Panc1 (cell line): ENCODE results near the gene TEKT3. TPM values are rescaled to one million over a fixed set of nuclear protein-coding genes. Genes with fewer than 3 reads are reported as not detected.

ENCODE experiments used
- ATAC-seq: fragments of 200-7000 bp; cut with Tn5 transposase; 2 replicates; pipeline ENCODE4 v1.9.1; 2020; ENCODE audit warnings: mild to moderate bottlenecking, moderate library complexity
- BruUV-seq: library from RNA; stranded (reverse); fragments of 400-500 nt; replicated peaks from 2 replicates; lab custom pipeline; 2021; lab: Mats Ljungman, UMichigan
- CTCF ChIA-PET: fragments of 300-600 bp; sonication (Branson Sonifier 250); formaldehyde crosslinking; loops from one replicate; lab custom pipeline; 2022; ENCODE audit warnings: antibody characterized with exemption; lab: Charles Lee
- POLR2A ChIA-PET: fragments of 300-600 bp; sonication (Branson Sonifier 250); formaldehyde crosslinking; loops from one replicate; lab custom pipeline; 2022; ENCODE audit warnings: antibody characterized with exemption; lab: Charles Lee
- DNase-seq: peaks from one replicate; pipeline ENCODE4 v3.0.0-alpha.2; 2010; ENCODE audit warnings: low read depth, low spot score
- H3K27ac ChIP-seq: 2 replicates; pipeline ENCODE4 v1.5.1; 2011; ENCODE audit warnings: mild to moderate bottlenecking, low read length, inconsistent platforms
- H3K27me3 ChIP-seq: fragments of 200-500 bp; sonication (Bioruptor generic); 2 replicates; pipeline ENCODE4 v1.6.0; 2014; ENCODE audit warnings: low read length, inconsistent platforms; ENCODE audit not compliant: control insufficient read depth, insufficient read depth
- H3K36me3 ChIP-seq: fragments of 200-500 bp; sonication (Bioruptor generic); 2 replicates; pipeline ENCODE4 v1.5.1; 2014; ENCODE audit warnings: inconsistent platforms, mild to moderate bottlenecking, low read length, moderate library complexity; ENCODE audit not compliant: control insufficient read depth, insufficient read depth
- H3K4me1 ChIP-seq: 2 replicates; pipeline ENCODE4 v1.5.1; 2011; ENCODE audit warnings: inconsistent platforms, mild to moderate bottlenecking, low read length, moderate library complexity; ENCODE audit not compliant: control insufficient read depth, insufficient read depth
- H3K4me3 ChIP-seq, 2 experiments: 2 replicates each; pipeline ENCODE4 v1.5.1; 2011 to 2012; ENCODE audit warnings: low read depth in 2 of 2, low read length in 2 of 2, mild to moderate bottlenecking in 2 of 2, inconsistent platforms in 1 of 2, moderate library complexity in 1 of 2
- H3K9me3 ChIP-seq: fragments of 200-500 bp; sonication (Bioruptor generic); 2 replicates; pipeline ENCODE4 v1.5.1; 2014; ENCODE audit warnings: low read depth, mild to moderate bottlenecking, inconsistent platforms, low read length, moderate library complexity; ENCODE audit not compliant: control insufficient read depth, insufficient read depth
- POLR2AphosphoS5 ChIP-seq: IDR thresholded peaks from 2 replicates; pipeline ENCODE4 v1.6.1; 2012; ENCODE audit warnings: mild to moderate bottlenecking, low read depth, low read length, moderate library complexity
- SIN3A ChIP-seq: IDR thresholded peaks from 2 replicates; pipeline ENCODE4 v1.6.1; 2012; ENCODE audit warnings: low read depth, mild to moderate bottlenecking, low read length, moderate library complexity, borderline replicate concordance; ENCODE audit not compliant: insufficient read depth
- TCF7L2 ChIP-seq: IDR thresholded peaks from 2 replicates; pipeline ENCODE4 v1.6.1; 2011; ENCODE audit warnings: mild to moderate bottlenecking, low read depth, low read length, inconsistent platforms
- in situ Hi-C: cut with HindIII; loops from 2 replicates; pipeline ENCODE4 v1.10.0; 2016; ENCODE audit warnings: low sequenced_read_pairs, low pct_unique_long_range_greater_than_20kb
- intact Hi-C: fragments of 100-400 bp; cut with micrococcal nuclease; formaldehyde crosslinking; loops from one replicate; pipeline ENCODE4 v1.10.0; 2022; ENCODE audit not compliant: unreplicated experiment
- total RNA-seq: library from RNA; stranded (reverse); gene quantifications from one replicate; pipeline ENCODE4 v1.2.1, GENCODE V29; 2021; ENCODE audit not compliant: unreplicated experiment
- TF ChIP-seq, protein P1 (sequence below), 2 experiments: IDR thresholded peaks; 2 replicates each; pipeline ENCODE4 v1.6.1; 2011 to 2012; ENCODE audit warnings: low read depth in 2 of 2, control low read depth in 1 of 2, low read length in 1 of 2, mild to moderate bottlenecking in 1 of 2, moderate library complexity in 1 of 2; ENCODE audit not compliant: insufficient read depth in 1 of 2
- TF ChIP-seq, protein P2 (sequence below): fragments of 450-650 bp; IDR thresholded peaks from 2 replicates; pipeline ENCODE4 v1.5.1; 2017; ENCODE audit warnings: mild to moderate bottlenecking

TEKT3 gene
- total RNA-seq, 1 experiment from 2014 or later: not detected

DNA sequence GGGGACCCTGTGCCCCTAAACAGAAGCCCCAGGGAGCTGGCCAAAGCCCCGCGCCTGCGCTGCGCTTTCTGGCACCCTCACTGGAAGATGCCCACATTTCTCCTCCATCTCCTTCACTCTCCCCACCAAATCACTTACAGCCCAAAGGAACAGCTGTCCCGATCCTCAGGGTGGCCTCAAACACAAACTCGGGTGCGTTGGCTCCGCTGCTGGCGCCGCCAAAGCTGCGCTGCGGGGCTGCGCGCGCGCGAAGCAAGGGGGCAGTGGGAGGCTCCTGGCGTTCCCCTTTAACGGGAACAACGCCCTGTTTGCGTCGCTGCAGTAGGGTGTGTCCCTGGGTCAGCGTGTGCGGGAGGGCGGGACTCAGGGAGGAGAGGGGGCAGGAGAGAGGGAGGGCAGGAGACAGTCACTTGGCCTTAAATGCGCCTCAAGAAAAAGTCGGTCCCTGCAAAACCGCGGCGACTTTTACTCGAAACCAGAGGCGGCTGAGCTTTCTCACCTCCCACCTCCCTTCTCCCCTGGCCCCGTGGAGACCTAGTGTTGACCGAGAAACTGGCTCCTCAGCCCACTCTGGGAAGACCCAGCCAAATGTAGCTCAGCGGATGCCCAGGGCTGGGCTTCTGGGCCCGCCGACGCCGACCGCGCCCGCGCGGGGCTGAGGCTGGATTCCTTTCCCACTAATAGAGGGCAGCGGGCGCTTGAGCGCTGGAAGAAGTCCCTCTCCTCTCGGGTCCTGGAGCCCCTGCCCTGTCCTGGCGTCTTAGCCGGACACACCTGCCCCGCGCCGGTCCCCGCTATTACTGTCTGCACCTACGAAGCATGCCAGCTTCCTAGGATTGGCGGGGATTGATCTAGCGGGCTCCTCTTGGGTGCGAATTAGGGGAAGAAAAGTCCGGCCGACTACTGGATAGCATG lies 78.8 kb downstream of the TEKT3 start:
- in situ Hi-C loops: no loop called here
- Histone ChIP-seq H3K27me3 (peaks cover 8% of the 10 kb centered on the region), H3K9me3 (no peaks in the 10 kb centered on the region), H3K36me3 (no peaks in the 10 kb centered on the region; the same call in none of the 2 replicates), H3K4me1 (peaks cover 6% of the 10 kb centered on the region), H3K27ac (no peak overlapping the region), H3K4me3 (peak overlapping the region; percentile 56 to 68)
- ChIA-PET CTCF (interaction anchor here (0.6 to 1.1 kb wide), 2 partner anchors 240 to 1698 kb away, joined by 4 to 8 read pairs; no protein-coding TSS in a partner anchor), POLR2A (no interaction called here)
- peak; percentile 74 for ATAC-seq
- intact Hi-C loops: no loop called here
- peak; percentile 71 for DNase-seq
- BruUV-seq: no TSS peak
- TF ChIP-seq POLR2AphosphoS5 (no peak), SIN3A (no peak), TCF7L2 (no peak)
- TF ChIP-seq, protein P1, sequence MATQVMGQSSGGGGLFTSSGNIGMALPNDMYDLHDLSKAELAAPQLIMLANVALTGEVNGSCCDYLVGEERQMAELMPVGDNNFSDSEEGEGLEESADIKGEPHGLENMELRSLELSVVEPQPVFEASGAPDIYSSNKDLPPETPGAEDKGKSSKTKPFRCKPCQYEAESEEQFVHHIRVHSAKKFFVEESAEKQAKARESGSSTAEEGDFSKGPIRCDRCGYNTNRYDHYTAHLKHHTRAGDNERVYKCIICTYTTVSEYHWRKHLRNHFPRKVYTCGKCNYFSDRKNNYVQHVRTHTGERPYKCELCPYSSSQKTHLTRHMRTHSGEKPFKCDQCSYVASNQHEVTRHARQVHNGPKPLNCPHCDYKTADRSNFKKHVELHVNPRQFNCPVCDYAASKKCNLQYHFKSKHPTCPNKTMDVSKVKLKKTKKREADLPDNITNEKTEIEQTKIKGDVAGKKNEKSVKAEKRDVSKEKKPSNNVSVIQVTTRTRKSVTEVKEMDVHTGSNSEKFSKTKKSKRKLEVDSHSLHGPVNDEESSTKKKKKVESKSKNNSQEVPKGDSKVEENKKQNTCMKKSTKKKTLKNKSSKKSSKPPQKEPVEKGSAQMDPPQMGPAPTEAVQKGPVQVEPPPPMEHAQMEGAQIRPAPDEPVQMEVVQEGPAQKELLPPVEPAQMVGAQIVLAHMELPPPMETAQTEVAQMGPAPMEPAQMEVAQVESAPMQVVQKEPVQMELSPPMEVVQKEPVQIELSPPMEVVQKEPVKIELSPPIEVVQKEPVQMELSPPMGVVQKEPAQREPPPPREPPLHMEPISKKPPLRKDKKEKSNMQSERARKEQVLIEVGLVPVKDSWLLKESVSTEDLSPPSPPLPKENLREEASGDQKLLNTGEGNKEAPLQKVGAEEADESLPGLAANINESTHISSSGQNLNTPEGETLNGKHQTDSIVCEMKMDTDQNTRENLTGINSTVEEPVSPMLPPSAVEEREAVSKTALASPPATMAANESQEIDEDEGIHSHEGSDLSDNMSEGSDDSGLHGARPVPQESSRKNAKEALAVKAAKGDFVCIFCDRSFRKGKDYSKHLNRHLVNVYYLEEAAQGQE (IDR thresholded peaks at IDR 0.05; ENCODE audit: insufficient read depth in 1 of 2, low read depth in 2 of 2, low read length in 1 of 2): no peak
- TF ChIP-seq, protein P2, sequence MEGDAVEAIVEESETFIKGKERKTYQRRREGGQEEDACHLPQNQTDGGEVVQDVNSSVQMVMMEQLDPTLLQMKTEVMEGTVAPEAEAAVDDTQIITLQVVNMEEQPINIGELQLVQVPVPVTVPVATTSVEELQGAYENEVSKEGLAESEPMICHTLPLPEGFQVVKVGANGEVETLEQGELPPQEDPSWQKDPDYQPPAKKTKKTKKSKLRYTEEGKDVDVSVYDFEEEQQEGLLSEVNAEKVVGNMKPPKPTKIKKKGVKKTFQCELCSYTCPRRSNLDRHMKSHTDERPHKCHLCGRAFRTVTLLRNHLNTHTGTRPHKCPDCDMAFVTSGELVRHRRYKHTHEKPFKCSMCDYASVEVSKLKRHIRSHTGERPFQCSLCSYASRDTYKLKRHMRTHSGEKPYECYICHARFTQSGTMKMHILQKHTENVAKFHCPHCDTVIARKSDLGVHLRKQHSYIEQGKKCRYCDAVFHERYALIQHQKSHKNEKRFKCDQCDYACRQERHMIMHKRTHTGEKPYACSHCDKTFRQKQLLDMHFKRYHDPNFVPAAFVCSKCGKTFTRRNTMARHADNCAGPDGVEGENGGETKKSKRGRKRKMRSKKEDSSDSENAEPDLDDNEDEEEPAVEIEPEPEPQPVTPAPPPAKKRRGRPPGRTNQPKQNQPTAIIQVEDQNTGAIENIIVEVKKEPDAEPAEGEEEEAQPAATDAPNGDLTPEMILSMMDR: no peak

DNA sequence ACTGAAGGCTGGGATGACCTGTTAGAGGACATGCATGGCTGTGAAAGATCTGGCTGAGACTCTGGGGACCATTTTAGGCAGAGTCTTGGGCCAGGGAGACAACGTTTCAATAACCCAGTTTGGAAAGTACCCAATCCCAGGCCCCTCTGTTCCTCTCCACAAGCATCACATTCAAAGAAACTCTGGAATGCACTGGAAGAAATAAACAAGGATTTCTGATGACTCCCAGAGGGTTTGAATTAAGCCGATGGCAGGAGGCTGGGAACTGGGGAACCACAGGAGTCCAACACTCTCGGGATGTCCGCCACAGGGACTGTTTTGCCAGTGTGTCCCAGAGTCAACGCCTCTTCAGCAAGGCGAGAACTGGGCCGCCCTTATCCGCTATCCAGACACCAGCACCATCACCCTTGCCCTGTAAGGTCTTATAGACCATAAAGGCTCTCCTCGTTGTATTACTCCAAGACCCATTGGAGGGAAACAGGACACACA lies 79.6 kb downstream of the TEKT3 start:
- Histone ChIP-seq H3K4me3 (peak overlapping the region; percentile 56 to 68), H3K36me3 (no peaks in the 10 kb centered on the region; the same call in none of the 2 replicates), H3K9me3 (no peaks in the 10 kb centered on the region), H3K27ac (no peak overlapping the region), H3K27me3 (peaks cover 8% of the 10 kb centered on the region), H3K4me1 (peaks cover 9% of the 10 kb centered on the region)
- POLR2A ChIA-PET: no interaction called here
- no peak for DNase-seq
- TF ChIP-seq, protein P1 (IDR thresholded peaks at IDR 0.05; ENCODE audit: insufficient read depth in 1 of 2, low read depth in 2 of 2, low read length in 1 of 2): no peak
- TF ChIP-seq SIN3A (no peak), POLR2AphosphoS5 (no peak), TCF7L2 (no peak)
- TF ChIP-seq, protein P2: no peak
- CTCF ChIA-PET: interaction anchor here (1.0 to 1.1 kb wide), 2 partner anchors 241 kb away, joined by 4 to 5 read pairs; no protein-coding TSS in a partner anchor
- intact Hi-C loops: loop anchor here (2.0 kb wide), 1 partner anchor 241 kb away; no protein-coding TSS in a partner anchor
- in situ Hi-C loops: no loop called here
- no peak for ATAC-seq
- BruUV-seq: no TSS peak
